PC-3 (cell line): ENCODE data around the gene THOC2.

Experiments used
- CTCF ChIP-seq: fragments of 300-600 bp; sonication (generic); conservative IDR thresholded peaks from 2 replicates; pipeline ENCODE4 v1.5.1; 2017; ENCODE audit warnings: antibody characterized with exemption, low read depth, mild to moderate bottlenecking, low read length
- EZH2 ChIP-seq: fragments of 300-600 bp; sonication (generic); IDR thresholded peaks from one replicate; pipeline ENCODE4 v1.6.1; 2017; ENCODE audit warnings: antibody characterized with exemption, mild to moderate bottlenecking, low read length; ENCODE audit not compliant: unreplicated experiment
- EZH2phosphoT487 ChIP-seq: fragments of 300-600 bp; sonication (generic); IDR thresholded peaks from 2 replicates; pipeline ENCODE4 v1.6.1; 2018; ENCODE audit warnings: mild to moderate bottlenecking, antibody characterized with exemption, low read length, borderline replicate concordance

- TF ChIP-seq CTCF (no peak), EZH2phosphoT487 (no peak), EZH2 (no peak)
These were observed 28.1 kb downstream of the THOC2 start for GRCh38 chrX:123704781-123705180.
